ENCODE results near the gene CD6.

The CD6 gene

GRCh38 chr11:60985991-60986915, 14.8 kb downstream of the CD6 start:
- DNase-seq (ENCODE audit: low spot score), result peak; percentile 95

GRCh38 chr11:60987577-60988277, 16.2 kb downstream of the CD6 start:
- peak; percentile 55 for DNase-seq (ENCODE audit: low spot score)

- no peak for DNase-seq (ENCODE audit: low spot score)
Observed at GRCh38 chr11:60988658-60989057, 17.2 kb downstream of the CD6 start.

GRCh38 chr11:60989093-60989650, 17.7 kb downstream of the CD6 start:
- DNase-seq (ENCODE audit: low spot score), result no peak

- peak; percentile 32 for DNase-seq (ENCODE audit: low spot score)
Observed at GRCh38 chr11:60991457-60991856, 20.0 kb downstream of the CD6 start.

DNA sequence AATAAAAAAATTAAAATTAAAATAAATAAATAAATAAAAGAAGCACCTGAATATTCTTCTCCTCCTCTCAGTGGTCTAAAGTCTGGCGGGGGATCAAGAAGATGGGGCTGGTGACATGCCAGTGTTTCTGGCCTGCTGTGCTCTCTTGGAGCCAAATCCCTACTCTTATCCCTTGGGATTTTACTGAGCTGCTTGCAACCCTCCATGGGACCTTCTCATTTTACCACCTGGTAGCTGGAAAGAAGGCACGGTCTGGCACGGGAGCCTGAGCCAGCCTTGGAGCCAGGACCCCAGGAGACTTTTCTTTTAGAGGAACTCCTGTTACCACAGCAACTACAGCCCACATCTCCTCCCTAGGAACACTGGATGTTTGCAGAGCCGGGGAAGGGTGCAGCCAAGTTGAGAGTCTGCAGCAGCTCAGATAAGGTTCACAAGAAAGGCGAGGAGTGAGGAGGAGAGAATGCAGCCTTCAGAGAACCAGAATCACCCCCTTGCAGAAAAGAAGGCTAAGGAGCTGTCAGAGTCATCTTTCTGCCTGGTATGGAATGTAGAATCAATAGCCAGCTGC, 21.4 kb downstream of the CD6 start:
- no peak for DNase-seq (ENCODE audit: low spot score)

DNA sequence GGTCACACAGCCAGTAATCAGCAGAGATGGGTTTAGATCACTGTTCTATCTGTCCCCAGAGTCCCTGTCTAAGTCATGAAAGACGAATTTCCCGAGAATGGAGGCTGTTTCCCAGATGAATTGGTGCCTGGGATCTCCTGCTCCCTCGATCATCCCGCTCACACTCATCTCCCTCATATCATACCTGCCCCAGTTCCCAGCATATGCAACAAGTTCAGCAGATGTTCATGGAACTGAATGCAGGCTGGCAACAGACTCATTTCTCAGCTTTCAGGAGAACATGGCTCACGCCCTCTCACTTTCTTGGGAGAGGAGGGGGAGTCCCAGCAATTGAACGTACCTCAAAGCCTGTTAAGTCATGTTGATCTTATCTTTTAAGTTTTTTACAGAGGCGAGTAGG, 22.1 kb downstream of the CD6 start:
- no peak for DNase-seq (ENCODE audit: low spot score)

- DNase-seq (ENCODE audit: low spot score), result peak; percentile 26
Observed at GRCh38 chr11:60994541-60995080, 23.1 kb downstream of the CD6 start.

DNA sequence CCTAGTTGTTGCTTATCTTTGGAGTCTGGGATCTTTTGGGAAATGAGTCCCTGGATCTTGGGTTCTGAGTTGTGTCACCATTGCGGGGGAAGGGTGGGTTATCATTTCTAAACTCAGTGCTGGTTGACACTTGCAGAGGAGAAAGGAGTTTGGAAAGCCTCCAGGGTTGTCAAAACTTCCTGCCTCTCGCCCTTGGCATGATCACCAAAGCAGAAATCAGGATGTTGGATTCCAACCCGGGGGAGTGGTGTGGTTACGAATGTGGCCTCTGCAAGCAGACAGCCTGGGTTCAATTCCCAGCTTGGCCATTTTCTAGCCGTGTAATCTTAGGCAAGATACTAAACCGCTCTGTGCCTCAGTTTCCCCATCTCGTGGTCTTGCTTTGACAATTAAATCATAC, 24.3 kb downstream of the CD6 start:
- DNase-seq (ENCODE audit: low spot score), result no peak

DNA sequence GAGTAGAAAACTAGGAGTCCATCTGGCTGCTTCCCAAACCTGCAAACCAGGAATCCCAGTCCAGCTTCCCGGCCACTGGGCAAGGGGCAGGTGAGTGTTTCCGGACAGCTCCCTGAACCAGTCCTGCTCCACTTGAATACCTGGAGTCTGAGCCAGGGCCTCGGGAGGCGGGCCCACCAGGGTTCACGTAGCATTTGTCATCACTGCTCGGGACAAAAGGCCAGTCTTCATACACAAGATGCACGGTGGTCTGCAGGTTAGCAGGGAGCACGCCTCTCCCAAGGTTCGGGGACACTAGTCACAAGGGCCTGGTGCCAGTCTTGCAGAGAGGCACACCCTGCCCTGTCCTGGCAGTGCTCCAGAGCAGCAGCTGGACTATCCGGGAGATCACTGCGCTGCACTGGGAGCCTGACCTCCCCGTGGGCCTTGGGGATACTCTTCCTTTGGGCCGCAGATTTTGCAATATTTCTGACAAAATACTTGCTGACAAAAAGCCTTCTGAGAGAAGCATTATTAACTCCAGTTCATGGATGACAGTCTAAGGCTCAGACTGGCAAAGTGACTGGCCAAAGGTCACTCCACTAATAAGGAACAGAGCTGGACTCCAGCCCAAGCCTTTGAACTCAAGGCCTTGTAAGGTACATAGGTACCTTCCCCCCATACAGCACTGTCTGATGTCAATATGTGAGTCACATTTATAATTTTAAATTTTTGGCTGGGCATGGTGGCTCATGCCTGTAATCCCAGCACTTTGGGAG, 25.1 kb downstream of the CD6 start:
- no peak for DNase-seq (ENCODE audit: low spot score)

DNA sequence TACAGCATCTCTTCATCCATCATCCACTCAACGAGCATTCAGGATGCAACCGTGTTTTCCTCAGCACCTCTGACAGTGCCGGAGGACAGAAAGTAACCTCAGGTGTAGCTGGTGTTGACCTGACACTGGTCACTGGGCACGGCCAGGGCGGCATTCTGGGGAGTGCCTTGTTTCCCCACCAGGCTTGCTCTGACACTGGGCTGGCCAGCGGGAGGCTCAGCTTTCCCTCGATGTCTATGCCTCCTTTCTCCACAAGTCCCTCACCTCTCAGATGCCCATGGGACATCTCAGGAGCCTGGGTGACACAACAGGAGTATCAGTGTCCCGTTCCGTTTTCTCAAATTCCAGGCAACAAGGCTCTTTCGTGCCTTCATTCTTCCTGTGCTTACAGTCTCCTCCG, 28.9 kb downstream of the CD6 start:
- no peak for DNase-seq (ENCODE audit: low spot score)

DNA sequence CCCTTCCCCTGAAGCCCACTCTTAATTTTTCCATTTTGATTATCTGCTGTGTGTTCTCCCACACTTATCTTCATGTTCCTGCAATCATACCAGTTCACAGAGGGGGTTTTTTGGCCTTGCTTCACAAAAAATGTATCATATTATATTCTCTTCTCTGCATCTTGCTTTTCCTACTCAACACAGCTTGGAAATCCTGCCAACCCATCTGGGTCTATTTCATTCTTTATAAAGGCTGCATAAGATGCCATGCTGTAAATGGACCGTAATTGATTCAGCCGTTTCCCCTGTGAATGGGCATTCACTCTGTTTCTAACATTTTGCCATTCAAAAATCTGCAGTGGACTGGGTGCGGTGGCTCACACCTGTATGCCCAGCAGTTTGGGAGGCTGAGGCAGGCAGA, 30.5 kb downstream of the CD6 start:
- DNase-seq (ENCODE audit: low spot score), result no peak

- DNase-seq (ENCODE audit: low spot score), result peak; percentile 30
Observed at GRCh38 chr11:61002598-61002997, 31.1 kb downstream of the CD6 start.

DNA sequence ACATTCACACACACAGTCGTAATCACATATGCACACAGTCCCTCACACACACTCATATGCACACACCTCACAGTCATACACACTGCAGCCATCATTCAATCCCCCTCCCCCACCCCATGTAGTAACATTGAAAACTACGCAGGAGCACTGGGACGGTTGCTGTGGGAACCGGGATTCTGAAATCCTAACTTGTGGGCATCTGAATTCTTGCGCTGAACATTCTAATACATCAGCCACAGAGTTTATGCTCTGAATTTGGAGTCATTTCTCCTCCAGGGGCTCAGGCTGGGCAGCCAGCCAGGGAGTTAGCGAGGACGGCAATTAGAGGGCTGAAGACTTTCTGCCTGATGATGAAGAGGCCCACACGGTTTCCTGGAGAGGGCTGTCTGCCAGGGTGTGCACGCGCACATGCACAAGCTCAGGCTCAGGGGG, 32.7 kb downstream of the CD6 start:
- DNase-seq (ENCODE audit: low spot score), result peak; percentile 48

DNA sequence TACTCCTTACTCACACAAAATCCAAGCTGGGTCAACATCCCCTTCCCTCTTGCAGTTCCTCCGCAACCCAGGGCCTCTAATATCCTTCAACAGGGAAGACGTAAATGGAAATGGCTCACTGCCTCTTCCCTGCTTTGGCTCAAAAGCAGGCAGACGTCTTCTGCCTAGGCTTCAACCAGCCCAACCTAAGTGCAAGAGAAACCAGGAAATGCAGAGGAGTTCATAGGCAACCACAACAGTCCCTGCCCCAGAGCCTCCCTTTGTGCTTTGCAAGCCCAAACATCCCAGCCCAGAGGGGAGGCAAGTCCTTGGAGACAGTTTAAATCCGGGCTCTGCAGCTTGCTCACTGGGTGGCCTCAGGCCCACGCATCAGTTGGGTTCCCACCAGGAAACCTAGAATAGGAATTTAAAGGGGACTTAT, 33.3 kb downstream of the CD6 start:
- DNase-seq (ENCODE audit: low spot score), result peak; percentile 44

DNA sequence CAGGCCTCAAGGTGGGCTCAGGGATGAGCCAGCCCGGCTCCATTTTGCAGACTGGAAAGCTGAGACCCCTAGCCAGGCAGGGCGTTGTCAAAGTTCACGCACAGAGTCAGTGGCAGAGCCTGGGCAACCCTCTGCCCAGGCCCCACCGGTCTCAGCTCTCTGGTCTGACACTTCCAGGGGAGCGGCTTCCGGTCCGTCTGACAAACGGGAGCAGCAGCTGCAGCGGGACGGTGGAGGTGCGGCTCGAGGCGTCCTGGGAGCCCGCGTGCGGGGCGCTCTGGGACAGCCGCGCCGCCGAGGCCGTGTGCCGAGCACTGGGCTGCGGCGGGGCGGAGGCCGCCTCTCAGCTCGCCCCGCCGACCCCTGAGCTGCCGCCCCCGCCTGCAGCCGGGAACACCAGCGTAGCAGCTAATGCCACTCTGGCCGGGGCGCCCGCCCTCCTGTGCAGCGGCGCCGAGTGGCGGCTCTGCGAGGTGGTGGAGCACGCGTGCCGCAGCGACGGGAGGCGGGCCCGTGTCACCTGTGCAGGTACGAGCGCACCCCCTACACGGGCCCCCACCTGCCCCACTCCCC, 36.0 kb downstream of the CD6 start:
- DNase-seq (ENCODE audit: low spot score), result no peak

DNA sequence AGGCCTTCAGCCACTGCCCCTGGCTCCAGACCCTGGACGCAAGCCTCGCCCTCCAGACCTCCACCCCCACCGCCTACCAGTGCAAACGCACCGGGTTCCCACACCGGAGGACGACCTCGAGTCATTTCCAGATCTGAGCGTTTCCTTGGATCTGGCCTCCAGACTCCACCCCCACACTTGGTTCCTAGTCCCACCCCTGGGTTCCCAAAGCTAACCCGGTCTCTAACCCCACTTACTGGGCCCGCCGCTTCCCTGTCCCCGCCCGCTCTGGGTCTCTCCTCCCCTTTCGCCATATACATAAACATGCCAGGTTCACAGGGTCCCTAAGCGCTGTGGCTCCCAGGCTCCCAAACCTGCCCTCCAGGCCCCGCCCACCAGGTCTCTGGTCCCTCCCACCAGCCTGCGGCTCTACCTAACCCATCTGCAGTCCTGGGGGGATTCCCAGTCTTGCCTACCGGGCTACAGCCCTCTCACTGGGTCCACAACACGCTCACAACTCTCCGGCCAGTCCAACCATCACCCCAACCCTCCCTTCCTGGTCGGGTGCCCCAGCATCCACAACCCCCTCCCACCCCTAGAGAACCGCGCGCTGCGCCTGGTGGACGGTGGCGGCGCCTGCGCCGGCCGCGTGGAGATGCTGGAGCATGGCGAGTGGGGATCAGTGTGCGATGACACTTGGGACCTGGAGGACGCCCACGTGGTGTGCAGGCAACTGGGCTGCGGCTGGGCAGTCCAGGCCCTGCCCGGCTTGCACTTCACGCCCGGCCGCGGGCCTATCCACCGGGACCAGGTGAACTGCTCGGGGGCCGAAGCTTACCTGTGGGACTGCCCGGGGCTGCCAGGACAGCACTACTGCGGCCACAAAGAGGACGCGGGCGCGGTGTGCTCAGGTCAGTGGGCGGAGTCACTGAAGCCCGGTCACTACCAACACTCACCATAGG, 36.7 kb downstream of the CD6 start:
- no peak for DNase-seq (ENCODE audit: low spot score)

DNA sequence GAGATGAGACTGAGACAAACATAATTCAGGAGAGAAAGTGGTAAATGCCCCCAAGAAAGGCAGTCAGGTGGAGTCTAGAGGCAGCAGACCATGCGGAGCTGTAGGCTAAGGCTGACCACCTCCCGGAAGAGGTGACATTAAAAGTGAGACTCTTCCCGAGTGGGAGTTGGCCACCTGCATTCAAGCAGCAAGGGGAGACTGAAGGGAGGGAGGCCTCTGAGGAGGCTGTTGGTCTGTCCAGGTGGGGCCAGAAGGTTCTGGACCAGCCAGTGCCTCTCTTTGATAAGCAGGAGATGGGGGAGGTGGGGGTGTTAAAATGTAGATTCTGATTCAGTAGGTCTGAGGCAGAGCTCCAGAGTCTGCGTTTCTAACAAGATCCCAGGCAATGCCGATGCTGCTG, 37.5 kb downstream of the CD6 start:
- no peak for DNase-seq (ENCODE audit: low spot score)

DNA sequence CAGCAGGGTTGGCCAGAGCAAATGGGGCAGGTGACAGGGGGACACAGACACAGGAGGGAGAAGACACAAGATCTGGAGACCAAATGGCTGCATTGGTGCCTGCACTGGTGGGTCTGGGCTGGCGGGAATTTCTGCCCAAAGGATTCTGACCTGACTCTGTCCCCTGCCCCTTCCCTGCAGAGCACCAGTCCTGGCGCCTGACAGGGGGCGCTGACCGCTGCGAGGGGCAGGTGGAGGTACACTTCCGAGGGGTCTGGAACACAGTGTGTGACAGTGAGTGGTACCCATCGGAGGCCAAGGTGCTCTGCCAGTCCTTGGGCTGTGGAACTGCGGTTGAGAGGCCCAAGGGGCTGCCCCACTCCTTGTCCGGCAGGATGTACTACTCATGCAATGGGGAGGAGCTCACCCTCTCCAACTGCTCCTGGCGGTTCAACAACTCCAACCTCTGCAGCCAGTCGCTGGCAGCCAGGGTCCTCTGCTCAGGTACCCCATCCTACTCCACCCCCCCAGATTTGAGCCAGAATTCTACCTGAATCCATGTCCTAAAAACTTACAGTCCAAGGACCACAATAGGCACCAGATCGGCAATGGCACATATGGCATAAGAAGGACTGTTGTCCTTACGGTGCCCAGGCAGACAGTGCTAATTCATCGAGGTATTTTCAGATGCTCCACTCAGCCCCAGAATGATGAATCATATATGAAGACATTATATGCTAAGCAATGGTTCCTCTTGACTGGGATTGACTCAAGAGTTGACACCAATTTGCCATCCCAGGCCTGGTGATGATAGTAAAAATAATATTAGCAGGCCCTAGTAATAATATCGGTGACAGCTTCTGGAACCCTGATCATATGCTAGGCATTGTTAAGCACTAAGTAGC, 38.2 kb downstream of the CD6 start:
- no peak for DNase-seq (ENCODE audit: low spot score)
